SK-N-SH (cell line): ENCODE data around the gene OGG1. TPM values are rescaled to one million over a fixed set of nuclear protein-coding genes. Genes with fewer than 3 reads are reported as not detected.

Experiments used
- CTCF ChIA-PET: fragments of 300-600, 350-600 bp; formaldehyde crosslinking; extraction: SDS; loops from one replicate; lab custom pipeline; 2021; lab: Yijun Ruan, JAX
- POLR2A ChIA-PET: fragments of 350-600 bp; sonication (Branson Sonifier 250); formaldehyde crosslinking; extraction: SDS; loops from one replicate; lab custom pipeline; 2020; ENCODE audit warnings: antibody characterized with exemption, inconsistent platforms; lab: Yijun Ruan, JAX
- DNase-seq: peaks from one replicate; pipeline ENCODE4 v3.0.0; 2012
- H2AFZ ChIP-seq: fragments of 200-600 bp; sonication (generic); 2 replicates; pipeline ENCODE4 v1.8.1; 2016; ENCODE audit warnings: antibody characterized with exemption, mild to moderate bottlenecking, low read depth
- H3F3A ChIP-seq: fragments of 200-600 bp; sonication (generic); replicated peaks from 2 replicates; pipeline ENCODE3; 2016; ENCODE audit warnings: antibody characterized with exemption, mild to moderate bottlenecking; ENCODE audit not compliant: insufficient read depth
- H3K27ac ChIP-seq, 2 experiments: fragments of 200-500 bp in 1 of 2; fragments of 200-600 bp in 1 of 2; sonication (Bioruptor generic) in 1 of 2; sonication (generic), shearing (Covaris generic) in 1 of 2; 2 replicates each; pipeline versions ENCODE4 v1.5.1 to v1.6.1; 2014 to 2016; ENCODE audit warnings: low read depth in 2 of 2, inconsistent platforms in 1 of 2, low read length in 1 of 2, mild to moderate bottlenecking in 1 of 2, mixed read lengths in 1 of 2
- H3K27me3 ChIP-seq: fragments of 200-600 bp; sonication (generic), shearing (Covaris generic); 2 replicates; pipeline ENCODE4 v1.6.1; 2016; ENCODE audit warnings: mixed run types; ENCODE audit not compliant: insufficient read depth
- H3K36me3 ChIP-seq, 2 experiments: fragments of 200-500 bp in 1 of 2; fragments of 200-600 bp in 1 of 2; sonication (Bioruptor generic) in 1 of 2; sonication (generic) in 1 of 2; replicated peaks in 1 of 2; 2 replicates each; pipeline versions ENCODE3 to v1.5.1; 2014 to 2016; ENCODE audit warnings: low read length in 1 of 2, mild to moderate bottlenecking in 1 of 2; ENCODE audit not compliant: insufficient read depth in 2 of 2, control insufficient read depth in 1 of 2
- H3K4me1 ChIP-seq, 2 experiments: fragments of 200-500 bp in 1 of 2; fragments of 200-600 bp in 1 of 2; sonication (Bioruptor generic) in 1 of 2; sonication (generic), shearing (Covaris generic) in 1 of 2; 2 replicates each; pipeline versions ENCODE4 v1.5.1 to v1.6.1; 2014 to 2016; ENCODE audit warnings: low read depth in 1 of 2, low read length in 1 of 2, mixed run types in 1 of 2; ENCODE audit not compliant: insufficient read depth in 2 of 2, control insufficient read depth in 1 of 2
- H3K4me2 ChIP-seq: fragments of 200-600 bp; sonication (generic), shearing (Covaris generic); 2 replicates; pipeline ENCODE4 v1.6.1; 2017; ENCODE audit warnings: mixed run types
- H3K4me3 ChIP-seq, 2 experiments: fragments of 200-500 bp in 1 of 2; fragments of 200-600 bp in 1 of 2; sonication (Bioruptor generic) in 1 of 2; sonication (generic), shearing (Covaris generic) in 1 of 2; 2 replicates each; pipeline versions ENCODE4 v1.5.1 to v1.8.1; 2014 to 2016; ENCODE audit warnings: low read depth in 2 of 2, inconsistent platforms in 1 of 2, low read length in 1 of 2, mild to moderate bottlenecking in 1 of 2, mixed read lengths in 1 of 2, moderate library complexity in 1 of 2
- H3K79me2 ChIP-seq: fragments of 200-600 bp; sonication (generic); 2 replicates; pipeline ENCODE4 v1.8.1; 2017; ENCODE audit warnings: mild to moderate bottlenecking; ENCODE audit not compliant: insufficient read depth
- H3K9ac ChIP-seq: fragments of 200-600 bp; sonication (generic); 2 replicates; pipeline ENCODE4 v1.6.1; 2017; ENCODE audit warnings: mixed run types
- H3K9me2 ChIP-seq: fragments of 200-600 bp; sonication (generic); 2 replicates; pipeline ENCODE4 v1.6.1; 2017; ENCODE audit warnings: mixed run types
- H3K9me3 ChIP-seq: fragments of 200-600 bp; sonication (generic); 2 replicates; pipeline ENCODE4 v1.6.1; 2017; ENCODE audit warnings: mixed run types, mild to moderate bottlenecking, moderate library complexity
- H4K20me1 ChIP-seq: fragments of 200-600 bp; sonication (generic); 2 replicates; pipeline ENCODE4 v1.6.1; 2017; ENCODE audit warnings: mild to moderate bottlenecking, mixed run types; ENCODE audit not compliant: insufficient read depth
- CHD2 ChIP-seq: fragments of 150-350 bp; IDR thresholded peaks from 2 replicates; pipeline ENCODE4 v1.6.1; 2018; ENCODE audit warnings: low read length; ENCODE audit not compliant: partially characterized antibody
- EZH2phosphoT487 ChIP-seq: fragments of 200-600 bp; sonication (generic); IDR thresholded peaks from 2 replicates; pipeline ENCODE4 v1.6.1; 2017; ENCODE audit warnings: low read depth, mixed run types, mild to moderate bottlenecking, antibody characterized with exemption, moderate library complexity, borderline replicate concordance
- FOSL2 ChIP-seq: IDR thresholded peaks from 2 replicates; pipeline ENCODE4 v1.4.0; 2012; ENCODE audit warnings: low read depth, mild to moderate bottlenecking, moderate library complexity, borderline replicate concordance
- GATA2 ChIP-seq: sonication (generic); formaldehyde crosslinking; IDR thresholded peaks from 2 replicates; pipeline ENCODE4 v1.5.0; 2020; ENCODE audit warnings: mild to moderate bottlenecking, missing genetic modification reagents
- MAX ChIP-seq: IDR thresholded peaks from 2 replicates; pipeline ENCODE4 v1.4.0; 2012; ENCODE audit warnings: low read depth
- NFIC ChIP-seq: IDR thresholded peaks from 2 replicates; pipeline ENCODE4 v1.4.0; 2012; ENCODE audit warnings: borderline replicate concordance
- NRF1 ChIP-seq: IDR thresholded peaks from 2 replicates; pipeline ENCODE4 v1.6.1; 2012; ENCODE audit warnings: low read depth, mild to moderate bottlenecking, low read length
- RAD21 ChIP-seq: IDR thresholded peaks from 2 replicates; pipeline ENCODE4 v1.6.1; 2012; ENCODE audit warnings: mild to moderate bottlenecking, low read length
- RXRA ChIP-seq: IDR thresholded peaks from 2 replicates; pipeline ENCODE4 v1.4.0; 2012; ENCODE audit warnings: low read depth, mild to moderate bottlenecking, borderline replicate concordance
- SMC3 ChIP-seq: IDR thresholded peaks from 2 replicates; pipeline ENCODE4 v1.6.1; 2012; ENCODE audit warnings: low read depth, low read length, improper control_type of control experiment
- TAF1 ChIP-seq: IDR thresholded peaks from 2 replicates; pipeline ENCODE4 v1.6.1; 2012; ENCODE audit warnings: low read depth, mild to moderate bottlenecking, low read length, moderate library complexity, borderline replicate concordance
- YY1 ChIP-seq: IDR thresholded peaks from 2 replicates; pipeline ENCODE4 v1.4.0; 2012; ENCODE audit warnings: low read depth, mild to moderate bottlenecking
- ZBTB33 ChIP-seq: IDR thresholded peaks from 2 replicates; pipeline ENCODE4 v1.4.0; 2012; ENCODE audit warnings: low read depth, borderline replicate concordance
- WGBS: methylation state at CpG from one replicate; pipeline ENCODE4 v1.1.6; 2017; ENCODE audit warnings: low lambda C conversion rate; 5-methylcytosine and 5-hydroxymethylcytosine counted together
- polyA plus RNA-seq, 3 experiments: library from polyadenylated mRNA; depleted of rRNA; stranded (reverse); fragments of >200 nt; gene quantifications; 2 replicates each; pipeline ENCODE4 v1.2.3, GENCODE V29; 2012
- TF ChIP-seq, protein P1 (sequence below): fragments of 150-350 bp; IDR thresholded peaks from 2 replicates; pipeline ENCODE4 v1.6.1; 2016; ENCODE audit warnings: mild to moderate bottlenecking, low read depth, low read length
- TF ChIP-seq, protein P2 (sequence below): IDR thresholded peaks from 2 replicates; pipeline ENCODE4; 2012

OGG1 gene
- polyA plus RNA-seq, 1 of the 3 experiments (the other 2 are of a cell fraction): 26.8 TPM

DNA sequence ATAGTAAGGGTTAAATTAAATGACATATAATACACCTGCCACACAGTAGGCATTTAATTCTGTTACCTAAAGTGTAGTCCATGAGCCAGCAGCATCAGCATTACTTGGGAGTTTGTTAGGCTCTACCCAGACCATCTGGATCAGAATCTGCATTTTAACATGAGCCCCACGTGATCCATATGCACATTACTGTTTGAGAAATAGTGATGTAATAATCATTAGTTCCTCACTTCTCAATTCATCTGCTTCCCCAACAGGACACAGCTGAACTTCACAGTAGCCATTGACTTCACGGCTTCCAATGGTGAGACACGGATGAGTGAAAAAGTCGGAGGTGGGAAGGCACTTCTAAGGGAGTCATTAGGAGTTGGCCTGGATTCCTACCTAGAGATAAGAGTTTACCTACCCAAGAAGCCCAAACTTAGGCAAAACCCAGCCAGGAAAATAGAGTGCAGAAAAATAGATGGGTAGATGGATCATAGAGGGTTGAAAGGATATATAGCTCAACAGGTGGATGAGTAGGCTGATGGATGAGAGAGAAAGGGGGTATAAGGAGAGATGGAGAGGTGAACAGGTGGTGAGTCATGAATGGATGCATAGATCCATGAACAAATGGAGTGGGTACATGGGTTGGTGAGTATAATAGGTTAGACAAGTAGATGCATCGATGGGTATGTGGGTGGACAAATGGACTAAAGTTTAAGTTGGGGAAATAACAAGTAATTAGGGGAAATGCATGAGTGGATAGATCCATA is 32.8 kb upstream of the OGG1 start:
- no peak overlapping the region for H3K4me3 ChIP-seq
- no peaks in the 10 kb centered on the region for H3K9me3 ChIP-seq
- peaks cover 0 to 2% of the 10 kb centered on the region in 2 experiments; a peak in 1 of 4 replicates for H3K4me1 ChIP-seq
- H3K27ac ChIP-seq: no peak overlapping the region
- no peaks in the 10 kb centered on the region for H3K36me3 ChIP-seq
- H3K27me3 ChIP-seq: peaks cover 5% of the 10 kb centered on the region; the same call in 1 of the 2 replicates
- H3K79me2 ChIP-seq: no peaks in the 10 kb centered on the region
- POLR2A ChIA-PET: no interaction called here
- H4K20me1 ChIP-seq: no peaks in the 10 kb centered on the region
- no peaks in the 10 kb centered on the region for H3K9me2 ChIP-seq
- WGBS: 65% methylated on average over 5 of the region's 5 CpGs
- H3F3A ChIP-seq: peaks cover 15% of the 10 kb centered on the region
- H3K9ac ChIP-seq: no peak overlapping the region
- no peak for DNase-seq
- H2AFZ ChIP-seq: no peak overlapping the region
- CTCF ChIA-PET: interaction anchor here (1.2 kb wide), 1 partner anchor 13 kb away, joined by 3 read pairs; no protein-coding TSS in a partner anchor
- TF ChIP-seq YY1: no peak
- no peak for TF ChIP-seq ZBTB33
- TF ChIP-seq, protein P1, sequence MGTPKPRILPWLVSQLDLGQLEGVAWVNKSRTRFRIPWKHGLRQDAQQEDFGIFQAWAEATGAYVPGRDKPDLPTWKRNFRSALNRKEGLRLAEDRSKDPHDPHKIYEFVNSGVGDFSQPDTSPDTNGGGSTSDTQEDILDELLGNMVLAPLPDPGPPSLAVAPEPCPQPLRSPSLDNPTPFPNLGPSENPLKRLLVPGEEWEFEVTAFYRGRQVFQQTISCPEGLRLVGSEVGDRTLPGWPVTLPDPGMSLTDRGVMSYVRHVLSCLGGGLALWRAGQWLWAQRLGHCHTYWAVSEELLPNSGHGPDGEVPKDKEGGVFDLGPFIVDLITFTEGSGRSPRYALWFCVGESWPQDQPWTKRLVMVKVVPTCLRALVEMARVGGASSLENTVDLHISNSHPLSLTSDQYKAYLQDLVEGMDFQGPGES: no peak
- no peak for TF ChIP-seq RAD21
- TF ChIP-seq RXRA: no peak
- no peak for TF ChIP-seq MAX
- no peak for TF ChIP-seq TAF1
- no peak for TF ChIP-seq EZH2phosphoT487
- TF ChIP-seq NRF1: no peak
- TF ChIP-seq CHD2: no peak
- no peak for TF ChIP-seq FOSL2
- TF ChIP-seq NFIC: no peak
- TF ChIP-seq, protein P2, sequence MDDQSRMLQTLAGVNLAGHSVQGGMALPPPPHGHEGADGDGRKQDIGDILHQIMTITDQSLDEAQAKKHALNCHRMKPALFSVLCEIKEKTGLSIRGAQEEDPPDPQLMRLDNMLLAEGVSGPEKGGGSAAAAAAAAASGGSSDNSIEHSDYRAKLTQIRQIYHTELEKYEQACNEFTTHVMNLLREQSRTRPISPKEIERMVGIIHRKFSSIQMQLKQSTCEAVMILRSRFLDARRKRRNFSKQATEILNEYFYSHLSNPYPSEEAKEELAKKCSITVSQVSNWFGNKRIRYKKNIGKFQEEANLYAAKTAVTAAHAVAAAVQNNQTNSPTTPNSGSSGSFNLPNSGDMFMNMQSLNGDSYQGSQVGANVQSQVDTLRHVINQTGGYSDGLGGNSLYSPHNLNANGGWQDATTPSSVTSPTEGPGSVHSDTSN: no peak
- no peak for TF ChIP-seq GATA2 (CRISPR knock-in tag)
- no peak for TF ChIP-seq SMC3
- no peak overlapping the region for H3K4me2 ChIP-seq
